WI38 (cell line): Measurements from ENCODE around the gene MSH2.

Experiments used
- H3K4me3 ChIP-seq: 2 replicates; pipeline ENCODE4 v1.5.1; 2011; ENCODE audit warnings: low read depth, mild to moderate bottlenecking, control low read depth, low read length
- TF ChIP-seq, protein P1 (sequence below): IDR thresholded peaks from 2 replicates; pipeline ENCODE4 v1.5.1; 2012; ENCODE audit warnings: low read depth, mild to moderate bottlenecking, control low read depth, low read length

The MSH2 gene

DNA sequence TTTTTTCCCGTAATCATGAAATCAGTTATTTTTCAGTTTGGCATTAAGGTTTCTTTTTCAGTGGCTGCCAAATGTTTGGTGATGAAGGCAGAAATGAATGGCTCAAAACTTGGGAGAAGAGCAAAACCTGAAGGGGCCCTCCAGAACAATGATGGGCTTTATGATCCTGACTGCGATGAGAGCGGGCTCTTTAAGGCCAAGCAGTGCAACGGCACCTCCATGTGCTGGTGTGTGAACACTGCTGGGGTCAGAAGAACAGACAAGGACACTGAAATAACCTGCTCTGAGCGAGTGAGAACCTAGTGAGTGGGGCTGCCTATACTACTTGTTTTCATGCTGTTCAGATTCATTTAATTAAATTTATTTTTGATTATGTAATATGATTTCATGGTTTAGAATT is 29.2 kb upstream of the MSH2 start:
- TF ChIP-seq, protein P1, sequence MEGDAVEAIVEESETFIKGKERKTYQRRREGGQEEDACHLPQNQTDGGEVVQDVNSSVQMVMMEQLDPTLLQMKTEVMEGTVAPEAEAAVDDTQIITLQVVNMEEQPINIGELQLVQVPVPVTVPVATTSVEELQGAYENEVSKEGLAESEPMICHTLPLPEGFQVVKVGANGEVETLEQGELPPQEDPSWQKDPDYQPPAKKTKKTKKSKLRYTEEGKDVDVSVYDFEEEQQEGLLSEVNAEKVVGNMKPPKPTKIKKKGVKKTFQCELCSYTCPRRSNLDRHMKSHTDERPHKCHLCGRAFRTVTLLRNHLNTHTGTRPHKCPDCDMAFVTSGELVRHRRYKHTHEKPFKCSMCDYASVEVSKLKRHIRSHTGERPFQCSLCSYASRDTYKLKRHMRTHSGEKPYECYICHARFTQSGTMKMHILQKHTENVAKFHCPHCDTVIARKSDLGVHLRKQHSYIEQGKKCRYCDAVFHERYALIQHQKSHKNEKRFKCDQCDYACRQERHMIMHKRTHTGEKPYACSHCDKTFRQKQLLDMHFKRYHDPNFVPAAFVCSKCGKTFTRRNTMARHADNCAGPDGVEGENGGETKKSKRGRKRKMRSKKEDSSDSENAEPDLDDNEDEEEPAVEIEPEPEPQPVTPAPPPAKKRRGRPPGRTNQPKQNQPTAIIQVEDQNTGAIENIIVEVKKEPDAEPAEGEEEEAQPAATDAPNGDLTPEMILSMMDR = no peak
- H3K4me3 ChIP-seq = no peak overlapping the region

DNA sequence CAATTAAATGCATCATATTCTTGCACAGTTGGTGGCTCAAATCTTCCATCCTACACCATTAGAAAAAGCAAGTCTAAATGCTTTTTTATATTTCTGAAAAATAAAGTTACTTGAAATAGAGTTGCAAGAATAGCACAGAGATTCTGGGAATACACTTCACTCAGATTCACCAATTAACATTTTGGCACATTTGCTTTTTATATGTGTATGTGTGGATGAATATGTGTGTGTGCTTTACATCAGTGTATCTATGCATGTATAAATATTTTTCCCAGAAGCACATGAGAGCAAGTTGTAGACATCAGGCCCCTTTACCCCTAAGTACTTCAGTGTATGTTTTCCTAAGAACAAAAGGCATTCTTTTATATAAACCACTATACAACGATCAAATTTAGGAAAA is 27.6 kb upstream of the MSH2 start:
- TF ChIP-seq, protein P1 = no peak
- no peak overlapping the region for H3K4me3 ChIP-seq

DNA sequence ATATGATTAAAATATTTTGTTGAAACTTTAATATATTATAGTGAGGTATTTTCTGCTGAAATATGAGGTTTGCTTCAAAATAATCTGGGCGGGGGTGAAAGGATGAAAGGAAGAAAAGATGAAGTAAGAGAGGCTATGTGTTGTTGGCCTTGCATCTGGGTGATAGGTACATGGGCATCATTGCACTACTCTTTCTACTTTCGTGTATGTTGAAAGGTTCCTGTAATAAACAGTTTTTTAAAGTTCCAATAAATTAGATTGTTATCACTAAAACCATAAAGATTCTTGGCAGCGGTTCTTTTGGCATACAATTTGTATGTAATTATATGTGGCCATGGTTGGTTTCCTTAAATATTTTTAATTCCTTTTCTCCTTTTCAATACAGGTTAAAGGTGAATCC is 23.6 kb upstream of the MSH2 start:
- H3K4me3 ChIP-seq = no peak overlapping the region
- TF ChIP-seq, protein P1 = no peak

DNA sequence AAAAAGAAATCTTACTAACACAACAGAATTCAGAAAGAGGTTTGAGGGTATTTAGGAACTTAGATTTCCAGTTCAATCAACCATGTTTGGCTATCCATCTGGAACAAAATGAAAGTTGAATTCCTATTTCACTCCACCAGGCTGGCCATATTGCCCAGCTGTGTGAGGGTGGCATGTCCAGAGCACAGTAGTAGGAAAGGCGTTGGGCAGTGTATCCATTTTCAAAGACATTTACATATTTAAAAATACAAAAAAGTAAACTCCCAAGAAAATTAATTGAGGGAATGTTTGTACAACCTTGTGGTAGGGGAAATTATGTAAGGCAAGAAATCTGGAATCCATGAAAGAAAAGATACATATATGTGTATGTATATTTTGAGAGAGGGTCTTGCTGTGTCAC is 21.5 kb upstream of the MSH2 start:
- TF ChIP-seq, protein P1 = no peak

DNA sequence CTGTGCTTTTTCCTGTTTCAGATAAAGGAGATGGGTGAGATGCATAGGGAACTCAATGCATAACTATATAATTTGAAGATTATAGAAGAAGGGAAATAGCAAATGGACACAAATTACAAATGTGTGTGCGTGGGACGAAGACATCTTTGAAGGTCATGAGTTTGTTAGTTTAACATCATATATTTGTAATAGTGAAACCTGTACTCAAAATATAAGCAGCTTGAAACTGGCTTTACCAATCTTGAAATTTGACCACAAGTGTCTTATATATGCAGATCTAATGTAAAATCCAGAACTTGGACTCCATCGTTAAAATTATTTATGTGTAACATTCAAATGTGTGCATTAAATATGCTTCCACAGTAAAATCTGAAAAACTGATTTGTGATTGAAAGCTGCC is 16.4 kb upstream of the MSH2 start:
- TF ChIP-seq, protein P1 = no peak
- no peak overlapping the region for H3K4me3 ChIP-seq

More for the DNA sequence above, 21.5 kb upstream of the MSH2 start:
- no peak overlapping the region for H3K4me3 ChIP-seq

DNA sequence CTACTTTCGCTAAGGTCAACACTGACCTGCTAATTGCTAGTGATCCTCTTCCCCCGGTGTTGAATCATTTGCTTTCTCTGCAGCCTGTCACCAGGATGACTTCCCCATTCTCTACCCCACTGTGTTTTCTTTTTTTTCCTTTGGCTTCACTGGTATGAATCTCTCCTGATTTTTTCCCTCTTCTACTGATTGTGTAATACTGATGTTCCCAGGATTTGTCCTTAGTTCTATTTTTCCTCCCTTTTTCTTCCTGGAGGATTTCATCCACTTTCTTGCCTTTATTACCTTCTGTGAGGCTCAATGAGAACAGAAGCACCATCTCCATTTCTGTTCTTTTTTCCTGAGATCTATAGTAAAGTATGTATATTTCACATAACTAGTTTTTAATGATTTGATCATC is 14.1 kb upstream of the MSH2 start:
- no peak overlapping the region for H3K4me3 ChIP-seq

DNA sequence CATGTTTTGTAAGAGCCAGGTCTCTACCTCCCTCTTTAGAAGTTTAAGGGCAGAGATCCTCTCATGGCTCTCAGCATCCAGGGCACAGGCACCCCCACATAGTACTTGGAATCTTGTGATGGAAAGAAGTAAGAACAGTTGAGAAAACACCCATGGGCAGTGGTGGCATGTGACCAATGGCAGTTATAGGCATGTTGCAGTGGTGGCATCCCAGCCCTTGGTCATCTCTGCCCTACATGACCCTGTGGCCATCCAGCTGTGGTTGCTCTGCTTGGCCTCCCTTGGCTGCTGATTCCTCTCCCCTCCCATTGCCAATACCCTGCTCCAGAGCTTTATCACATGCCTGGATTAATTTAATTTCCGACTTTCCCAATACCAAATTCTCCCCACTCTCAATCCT is 13.3 kb upstream of the MSH2 start:
- no peak overlapping the region for H3K4me3 ChIP-seq
- TF ChIP-seq, protein P1 = no peak

More for the DNA sequence above, 14.1 kb upstream of the MSH2 start:
- TF ChIP-seq, protein P1 = no peak
